GM12874 (cell line): Measurements from ENCODE around the gene RIN3.

Experiments used
- TF ChIP-seq, protein P1 (sequence below): IDR thresholded peaks from 2 replicates; pipeline ENCODE4 v1.5.1; 2011; ENCODE audit warnings: low read depth, mild to moderate bottlenecking, control low read depth, low read length, moderate library complexity; ENCODE audit not compliant: insufficient read depth

The RIN3 gene

GRCh38 chr14:92652413-92653151, 139.0 kb downstream of the RIN3 start:
- TF ChIP-seq, protein P1, sequence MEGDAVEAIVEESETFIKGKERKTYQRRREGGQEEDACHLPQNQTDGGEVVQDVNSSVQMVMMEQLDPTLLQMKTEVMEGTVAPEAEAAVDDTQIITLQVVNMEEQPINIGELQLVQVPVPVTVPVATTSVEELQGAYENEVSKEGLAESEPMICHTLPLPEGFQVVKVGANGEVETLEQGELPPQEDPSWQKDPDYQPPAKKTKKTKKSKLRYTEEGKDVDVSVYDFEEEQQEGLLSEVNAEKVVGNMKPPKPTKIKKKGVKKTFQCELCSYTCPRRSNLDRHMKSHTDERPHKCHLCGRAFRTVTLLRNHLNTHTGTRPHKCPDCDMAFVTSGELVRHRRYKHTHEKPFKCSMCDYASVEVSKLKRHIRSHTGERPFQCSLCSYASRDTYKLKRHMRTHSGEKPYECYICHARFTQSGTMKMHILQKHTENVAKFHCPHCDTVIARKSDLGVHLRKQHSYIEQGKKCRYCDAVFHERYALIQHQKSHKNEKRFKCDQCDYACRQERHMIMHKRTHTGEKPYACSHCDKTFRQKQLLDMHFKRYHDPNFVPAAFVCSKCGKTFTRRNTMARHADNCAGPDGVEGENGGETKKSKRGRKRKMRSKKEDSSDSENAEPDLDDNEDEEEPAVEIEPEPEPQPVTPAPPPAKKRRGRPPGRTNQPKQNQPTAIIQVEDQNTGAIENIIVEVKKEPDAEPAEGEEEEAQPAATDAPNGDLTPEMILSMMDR = no peak

GRCh38 chr14:92653162-92653651, 139.6 kb downstream of the RIN3 start:
- TF ChIP-seq, protein P1 = no peak

- TF ChIP-seq, protein P1 = no peak
These were observed 140.8 kb downstream of the RIN3 start for GRCh38 chr14:92654239-92654901.

- TF ChIP-seq, protein P1 = no peak
These were observed 142.0 kb downstream of the RIN3 start for GRCh38 chr14:92655419-92656201.

DNA sequence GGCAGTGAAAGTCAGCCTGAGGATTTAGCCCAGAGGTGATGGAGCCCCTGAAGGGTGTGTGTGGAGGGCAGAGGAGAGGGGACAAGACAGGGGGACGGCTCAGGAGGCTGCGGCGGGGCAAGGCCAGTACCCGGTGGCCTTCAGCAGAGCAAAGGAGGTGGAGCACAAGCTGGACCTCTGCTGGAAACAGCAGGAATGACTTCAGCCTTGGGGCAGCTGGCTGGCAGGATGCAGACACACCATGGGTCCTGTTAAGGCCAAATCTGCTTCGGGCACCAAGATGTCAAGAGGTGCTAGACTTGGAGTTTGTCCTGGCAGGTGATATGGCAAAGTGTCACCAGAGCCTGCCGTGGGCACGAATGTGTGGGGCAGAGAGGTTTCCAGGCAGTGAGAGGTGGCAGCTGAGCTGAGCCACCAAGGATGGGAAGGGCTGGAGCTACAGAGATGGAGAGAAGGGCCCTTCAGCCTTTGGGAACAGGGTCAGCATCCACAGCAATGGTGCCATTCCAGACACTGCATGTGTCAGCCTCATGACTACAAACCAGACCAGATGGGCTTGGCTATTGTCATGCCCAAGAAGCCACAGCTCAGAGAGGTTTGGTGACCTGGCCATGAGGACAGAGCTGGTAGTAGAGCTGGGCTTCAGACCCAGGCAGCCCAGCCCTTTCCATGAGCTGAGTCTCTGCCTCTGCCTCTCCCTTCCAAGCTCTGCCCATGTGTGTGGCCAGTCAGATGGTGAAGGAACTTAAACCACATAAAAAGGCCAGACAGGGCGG, 142.9 kb downstream of the RIN3 start:
- TF ChIP-seq, protein P1 = no peak; the same call in 1 of the 2 replicates

GRCh38 chr14:92657457-92658142, 144.0 kb downstream of the RIN3 start:
- TF ChIP-seq, protein P1 = no peak
